HG03066 (cell line): ENCODE data around the gene NUDT14.

Source experiments
- ATAC-seq: cut with Tn5 transposase; IDR thresholded peaks from one replicate; pipeline ENCODE4 v1.9.1; 2021; ENCODE audit warnings: low read depth; ENCODE audit not compliant: unreplicated experiment

The NUDT14 gene

GRCh38 chr14:105200074-105200473, 19.0 kb upstream of the NUDT14 start:
- ATAC-seq, result no peak

DNA sequence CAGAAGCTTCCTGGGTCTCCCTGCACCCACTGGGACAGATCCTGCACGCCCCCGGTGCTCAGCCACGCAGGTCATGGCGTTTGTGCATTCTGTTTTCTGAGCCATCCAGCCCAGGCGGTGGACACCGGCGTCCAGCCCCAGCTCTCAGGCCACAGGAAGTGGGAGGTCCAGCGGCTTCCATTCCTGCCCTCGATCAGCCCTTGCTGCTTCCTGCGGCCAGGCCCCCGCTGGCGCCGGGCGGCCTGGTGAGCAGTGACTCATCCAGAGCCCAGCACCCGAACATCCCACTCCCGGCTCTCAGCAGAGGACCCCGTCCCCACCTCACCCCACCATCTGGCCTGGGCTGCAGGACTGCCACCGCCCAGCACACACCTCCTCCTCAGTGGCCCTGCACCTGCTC, 18.0 kb upstream of the NUDT14 start:
- no peak for ATAC-seq

GRCh38 chr14:105198588-105198987, 17.5 kb upstream of the NUDT14 start:
- ATAC-seq, result no peak

GRCh38 chr14:105197211-105197641, 16.1 kb upstream of the NUDT14 start:
- no peak for ATAC-seq

DNA sequence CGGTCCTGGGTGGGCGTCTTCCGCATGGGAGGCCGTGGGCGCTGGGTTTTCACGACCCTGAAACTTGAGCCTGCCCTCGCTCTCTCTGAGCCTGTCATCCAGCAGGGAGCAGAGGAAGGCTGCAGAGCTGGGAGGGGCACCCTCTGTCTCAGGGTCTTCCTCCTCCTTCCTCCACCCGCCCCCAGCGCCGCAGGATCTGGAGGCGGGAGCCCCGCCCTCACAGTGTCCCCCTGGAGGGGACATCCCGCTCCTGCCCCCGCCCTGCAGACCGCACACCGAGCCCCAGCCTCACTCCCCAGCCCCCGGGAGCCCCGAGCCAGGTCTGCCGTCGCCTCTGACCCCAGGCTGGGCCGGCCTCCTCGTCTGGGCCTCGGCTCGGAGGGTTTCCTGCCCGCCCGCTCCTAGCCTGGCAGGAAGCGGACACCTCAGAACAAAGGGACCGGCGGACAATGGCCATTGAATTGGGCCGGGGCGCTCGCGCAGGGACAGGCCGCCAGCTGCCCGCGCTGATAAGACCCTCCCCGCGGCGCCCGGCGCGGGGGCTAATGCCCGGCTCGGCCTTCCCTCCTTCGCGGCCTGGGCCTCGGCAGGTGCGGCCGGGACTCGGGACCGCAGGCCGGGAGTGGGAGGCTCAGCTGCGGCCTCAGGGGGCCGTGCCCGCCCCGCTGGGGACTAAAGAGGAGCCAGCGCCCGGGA, 15.3 kb upstream of the NUDT14 start:
- ATAC-seq, result no peak

DNA sequence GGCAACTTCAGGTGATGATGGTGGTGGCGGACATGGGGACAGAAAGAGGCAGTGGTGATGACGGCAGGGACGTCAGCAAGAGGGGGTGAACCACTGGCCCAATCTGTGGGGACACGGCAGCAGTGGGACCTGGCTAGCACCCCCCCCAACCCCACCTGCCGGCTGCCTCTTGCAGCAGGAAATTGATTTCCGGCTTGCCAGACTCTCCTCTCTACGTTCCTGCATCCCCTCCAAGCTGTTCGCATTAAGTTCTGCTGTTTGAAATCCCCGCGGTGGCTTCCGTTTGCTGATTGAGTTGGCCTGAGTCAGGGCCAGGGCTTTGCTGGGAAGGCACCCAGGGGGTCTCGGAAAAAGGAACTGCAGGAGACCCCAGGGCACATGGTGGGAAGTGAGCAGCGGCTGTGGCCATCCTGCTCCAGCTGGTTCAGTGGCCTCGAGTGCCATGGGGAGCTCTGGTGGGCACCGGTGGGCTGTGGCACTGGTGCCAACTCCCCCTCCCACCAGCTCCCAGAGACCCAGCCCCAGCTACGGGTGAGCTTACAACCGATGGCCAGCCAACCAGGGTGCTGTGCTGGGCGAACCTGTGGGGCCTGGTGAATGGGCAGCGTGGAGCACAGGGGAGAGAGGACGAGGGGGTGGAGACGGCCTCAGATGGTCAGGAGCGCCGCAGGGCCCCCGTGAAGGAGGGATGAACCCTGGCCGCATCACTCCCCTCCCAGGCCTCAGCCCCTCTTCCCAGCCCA, 14.6 kb upstream of the NUDT14 start:
- ATAC-seq, result no peak

DNA sequence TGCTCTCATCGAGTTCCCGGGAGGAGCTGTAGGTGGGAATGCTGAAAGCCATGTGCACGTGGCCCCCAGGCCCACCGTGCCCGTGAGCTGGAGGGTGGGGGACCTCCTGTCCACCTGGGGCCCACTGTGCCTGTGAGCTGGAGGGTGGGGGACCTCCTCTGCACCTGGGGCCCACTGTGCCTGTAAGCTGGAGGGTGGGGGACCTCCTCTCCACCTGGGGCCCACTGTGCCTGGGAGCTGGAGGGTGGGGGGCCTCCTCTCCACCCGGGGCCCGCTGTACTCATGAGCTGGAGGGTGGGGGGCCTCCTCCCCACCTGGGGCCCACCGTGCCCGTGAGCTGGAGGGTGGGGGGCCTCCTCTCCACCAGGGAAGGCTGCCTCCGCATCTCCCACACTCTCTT, 13.9 kb upstream of the NUDT14 start:
- ATAC-seq, result no peak

DNA sequence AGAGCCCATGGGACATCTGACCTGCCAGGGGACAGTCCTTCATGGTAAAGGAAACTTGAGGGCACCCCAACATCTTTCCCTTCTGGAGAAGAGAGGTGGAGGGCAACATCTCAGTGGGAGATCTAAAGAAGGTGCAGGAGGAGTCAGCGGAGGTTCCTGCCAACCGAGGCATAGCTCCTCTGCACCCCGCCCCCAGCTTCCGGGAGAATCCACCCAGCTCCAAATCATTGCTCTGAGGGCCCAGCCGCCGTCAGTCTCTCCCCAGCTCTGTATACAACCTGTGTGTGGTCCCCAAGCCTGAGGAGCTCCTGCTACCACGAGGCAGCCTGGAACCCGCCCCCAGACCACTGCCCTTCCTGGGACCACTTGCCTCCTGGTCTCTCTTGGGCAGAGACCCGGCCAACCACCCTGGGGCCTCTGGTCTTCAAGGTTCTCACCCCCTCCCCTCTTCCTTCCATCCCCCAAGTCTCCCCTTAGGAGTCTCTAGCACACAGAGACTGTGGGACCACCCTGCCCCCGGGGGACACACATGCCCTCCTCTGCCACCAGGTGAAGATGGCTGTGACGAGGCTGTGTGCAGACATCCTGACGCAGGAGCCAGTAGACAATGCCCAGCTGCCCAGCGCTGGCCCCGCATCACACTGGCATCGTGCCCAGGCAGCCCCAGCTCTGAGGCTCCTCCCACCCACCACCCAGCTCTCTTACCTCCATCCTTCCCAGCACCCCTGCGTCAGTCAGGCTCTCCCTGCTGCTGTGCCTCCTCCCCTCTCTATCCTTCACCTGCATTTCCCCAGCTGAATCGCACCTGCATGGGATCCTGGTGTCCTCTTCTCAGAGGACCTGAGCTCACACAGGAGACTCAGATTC, 13.0 kb upstream of the NUDT14 start:
- no peak for ATAC-seq

- no peak for ATAC-seq
Measured at GRCh38 chr14:105192866-105193731, 12.0 kb upstream of the NUDT14 start.

GRCh38 chr14:105187935-105188524, 6.9 kb upstream of the NUDT14 start:
- ATAC-seq, result no peak

DNA sequence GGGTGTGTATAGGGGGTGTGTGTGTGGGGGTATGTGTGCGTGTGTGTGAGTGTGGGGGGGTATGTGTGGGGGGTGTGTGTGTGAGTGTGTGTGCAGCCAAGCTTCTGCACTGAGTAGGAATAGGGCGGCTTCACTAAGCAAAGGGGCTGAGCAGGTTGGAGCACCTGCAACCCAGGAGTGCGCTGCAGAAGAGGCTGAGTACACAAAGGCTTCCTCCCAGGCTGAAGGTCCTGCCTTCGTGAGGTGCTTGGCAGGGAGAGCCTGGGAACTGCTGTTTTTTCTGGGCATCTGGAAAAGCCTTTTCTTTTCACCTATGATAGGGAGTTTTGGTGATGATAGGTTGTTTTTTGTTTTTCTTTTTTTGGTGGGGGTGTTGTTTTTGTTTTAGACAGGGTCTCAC, 6.0 kb upstream of the NUDT14 start:
- no peak for ATAC-seq

- ATAC-seq, result no peak
Measured at GRCh38 chr14:105185973-105186372, 4.9 kb upstream of the NUDT14 start.

- ATAC-seq, result no peak
Measured at GRCh38 chr14:105185001-105185400, 3.9 kb upstream of the NUDT14 start.

DNA sequence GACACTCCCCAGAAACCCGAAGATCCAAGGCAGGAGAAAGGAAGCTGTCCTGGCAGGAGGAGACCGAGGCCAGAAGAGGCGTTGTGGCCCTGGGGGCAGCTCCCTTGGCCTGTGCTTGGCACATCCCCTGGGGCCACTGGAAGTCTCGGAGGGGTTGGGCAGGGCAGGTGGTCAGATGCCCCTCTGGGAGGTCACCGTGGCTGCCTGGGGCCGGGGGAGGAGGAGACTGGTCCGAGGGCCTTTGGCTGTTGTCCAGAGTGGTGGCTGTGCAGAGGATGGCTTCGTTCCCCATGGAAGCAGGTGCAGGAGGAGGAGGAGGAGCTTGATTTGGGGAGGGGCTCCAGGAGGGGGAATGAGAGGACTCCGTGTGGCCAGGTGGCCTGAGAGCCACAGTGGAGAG, 3.3 kb upstream of the NUDT14 start:
- ATAC-seq, result no peak

DNA sequence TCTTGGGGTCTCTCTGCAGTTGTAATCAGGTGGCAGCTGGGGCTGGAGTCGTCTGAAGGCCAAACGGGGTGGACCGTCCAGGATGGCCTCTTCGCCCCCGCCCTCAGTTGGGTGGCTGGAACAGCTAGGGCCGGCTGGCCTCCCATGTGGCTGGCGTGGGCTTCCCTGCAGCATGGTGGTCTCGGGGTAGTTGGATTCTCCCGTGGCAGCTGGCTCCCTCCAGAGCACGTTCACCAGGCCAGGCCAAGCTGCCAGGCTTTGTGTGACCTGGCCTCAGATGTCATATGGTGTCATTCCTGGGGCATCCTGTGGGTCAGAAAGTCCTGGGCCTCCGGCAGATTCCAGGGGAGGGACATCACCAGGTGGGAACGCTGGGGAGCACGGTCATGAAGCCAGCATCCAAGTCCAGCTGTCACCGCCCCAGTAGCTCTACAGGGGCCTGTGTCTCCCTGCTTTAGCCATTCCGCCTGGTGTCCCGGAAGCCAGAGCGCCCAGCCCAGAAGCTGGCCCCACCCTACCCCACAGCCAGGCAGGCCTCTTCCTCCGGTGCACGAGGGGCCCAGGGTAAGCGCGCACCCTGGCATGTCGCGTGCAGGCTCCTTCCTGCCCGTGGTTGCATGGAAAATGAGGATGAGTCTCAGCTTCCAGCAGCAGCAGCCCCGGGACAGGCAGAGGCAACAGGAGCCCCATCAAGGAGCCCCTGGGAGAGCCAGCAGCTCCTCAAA, 1.3 kb upstream of the NUDT14 start:
- ATAC-seq, result no peak

GRCh38 chr14:105181549-105182295, 610 bp upstream of the NUDT14 start:
- no peak for ATAC-seq

DNA sequence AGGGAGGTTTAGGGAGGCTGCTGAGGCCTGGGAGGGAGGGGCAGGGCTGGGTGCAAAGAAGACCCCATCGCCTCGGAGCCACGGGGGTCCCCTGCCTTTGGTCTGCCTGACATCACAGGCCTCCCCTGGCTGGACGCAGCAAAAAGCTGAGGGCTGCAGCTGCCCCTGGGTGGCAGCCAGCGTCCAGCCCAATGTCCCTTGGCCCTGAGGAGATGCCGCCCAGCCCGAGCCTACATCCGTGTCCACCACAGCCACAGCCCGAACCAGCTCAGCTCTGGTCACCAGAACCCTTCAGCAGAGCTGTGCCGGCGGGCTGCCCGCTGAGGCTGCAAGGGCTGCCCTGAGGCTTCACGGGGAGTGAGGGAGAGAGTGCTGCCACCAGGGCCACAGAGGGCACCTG, 1.9 kb downstream of the NUDT14 start:
- no peak for ATAC-seq

DNA sequence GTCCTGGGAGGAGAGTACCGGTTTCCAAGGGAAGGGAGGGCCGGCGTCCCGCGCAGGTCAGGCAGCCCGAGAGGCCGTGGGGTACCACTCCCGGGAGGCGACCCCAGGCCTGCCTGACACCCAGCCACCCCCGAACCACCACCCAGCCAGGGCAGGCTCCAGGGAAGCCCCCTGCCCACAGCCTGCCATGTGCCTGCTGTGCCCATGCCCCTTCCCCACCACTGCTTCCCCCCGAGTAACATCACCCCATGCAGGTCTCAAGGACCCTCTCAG, 2.3 kb downstream of the NUDT14 start:
- no peak for ATAC-seq
